GM20431 (cell line): Measurements from ENCODE around the gene CPVL.
"Not testable (repeated sequence)": the region's sequence is repeated elsewhere in the genome, so short reads cannot be mapped to it uniquely, and the experiment has no call there.

Experiments used
- in situ Hi-C: fragments of 300-500 bp; cut with MseI, MboI; formaldehyde crosslinking; loops from one replicate; pipeline ENCODE4 v1.15.0; 2020; ENCODE audit warnings: low sequenced_read_pairs; ENCODE audit not compliant: unreplicated experiment

Gene CPVL

GRCh38 chr7:29123626-29124190 is 22.6 kb downstream of the CPVL start:
- in situ Hi-C loops = no loop called here

GRCh38 chr7:29122759-29123158 is 23.6 kb downstream of the CPVL start:
- in situ Hi-C loops = no loop called here

GRCh38 chr7:29122081-29122480 is 24.3 kb downstream of the CPVL start:
- in situ Hi-C loops = no loop called here

GRCh38 chr7:29120955-29121354 is 25.4 kb downstream of the CPVL start:
- in situ Hi-C loops = no loop called here

GRCh38 chr7:29119538-29119937 is 26.8 kb downstream of the CPVL start:
- in situ Hi-C loops = no loop called here

- in situ Hi-C loops = no loop called here
These were observed 29.8 kb downstream of the CPVL start for GRCh38 chr7:29116361-29117200.

GRCh38 chr7:29115753-29116152 is 30.6 kb downstream of the CPVL start:
- in situ Hi-C loops = no loop called here

- in situ Hi-C loops = no loop called here
These were observed 31.1 kb downstream of the CPVL start for GRCh38 chr7:29115130-29115687.

- in situ Hi-C loops = not testable (repeated sequence)
These were observed 32.1 kb downstream of the CPVL start for GRCh38 chr7:29114266-29114665.

- in situ Hi-C loops = no loop called here
These were observed 32.8 kb downstream of the CPVL start for GRCh38 chr7:29113384-29114102.

- in situ Hi-C loops = no loop called here
These were observed 33.6 kb downstream of the CPVL start for GRCh38 chr7:29112721-29113120.

- in situ Hi-C loops = loop anchor here (10.0 kb wide), 1 partner anchor 185 kb away; no protein-coding TSS in a partner anchor
These were observed 36.4 kb downstream of the CPVL start for GRCh38 chr7:29109899-29110298.

- in situ Hi-C loops = loop anchor here (10.0 kb wide), 1 partner anchor 185 kb away; no protein-coding TSS in a partner anchor
These were observed 37.0 kb downstream of the CPVL start for GRCh38 chr7:29109358-29109757.

GRCh38 chr7:29107056-29107455 is 39.3 kb downstream of the CPVL start:
- in situ Hi-C loops = loop anchor here (10.0 kb wide), 1 partner anchor 182 kb away; no protein-coding TSS in a partner anchor

GRCh38 chr7:29106669-29106988 is 39.7 kb downstream of the CPVL start:
- in situ Hi-C loops = loop anchor here (10.0 kb wide), 1 partner anchor 182 kb away; no protein-coding TSS in a partner anchor

- in situ Hi-C loops = loop anchor here (10.0 kb wide), 1 partner anchor 181 kb away; no protein-coding TSS in a partner anchor
These were observed 40.3 kb downstream of the CPVL start for GRCh38 chr7:29105752-29106668.

GRCh38 chr7:29105191-29105590 is 41.1 kb downstream of the CPVL start:
- in situ Hi-C loops = loop anchor here (10.0 kb wide), 1 partner anchor 180 kb away; no protein-coding TSS in a partner anchor

- in situ Hi-C loops = loop anchor here (10.0 kb wide), 1 partner anchor 178 kb away; no protein-coding TSS in a partner anchor
These were observed 43.7 kb downstream of the CPVL start for GRCh38 chr7:29102558-29103151.

- in situ Hi-C loops = loop anchor here (10.0 kb wide), 1 partner anchor 176 kb away; no protein-coding TSS in a partner anchor
These were observed 45.4 kb downstream of the CPVL start for GRCh38 chr7:29100924-29101323.
